ENCODE results near the gene WNT4. TPM values are rescaled to one million over a fixed set of nuclear protein-coding genes. Genes with fewer than 3 reads are reported as not detected.

Gene WNT4
- total and polyA plus RNA-seq, 8 donors, result 0.69 to 17.6 (median 4.0) TPM

DNA sequence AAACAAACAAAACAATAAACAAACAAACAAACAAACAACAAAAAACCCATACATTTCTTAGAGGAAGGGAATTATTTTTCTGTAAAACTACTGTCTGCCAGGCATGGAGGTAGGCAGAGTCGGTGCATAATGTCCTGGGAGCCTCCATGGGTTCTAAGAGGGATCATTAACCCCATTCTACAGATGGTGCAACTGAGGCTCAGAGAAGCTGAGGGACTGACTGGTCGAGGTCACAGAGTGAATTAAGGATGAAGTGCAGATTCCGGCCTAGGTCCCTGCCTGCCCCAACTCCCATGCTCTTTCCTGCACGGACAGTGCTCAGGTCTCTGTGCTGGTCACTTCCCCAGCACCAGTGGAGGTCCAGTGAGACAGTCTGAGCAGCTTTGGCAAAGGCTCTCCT lies 15.8 kb upstream of the WNT4 start:
- TF ChIP-seq, protein P1, sequence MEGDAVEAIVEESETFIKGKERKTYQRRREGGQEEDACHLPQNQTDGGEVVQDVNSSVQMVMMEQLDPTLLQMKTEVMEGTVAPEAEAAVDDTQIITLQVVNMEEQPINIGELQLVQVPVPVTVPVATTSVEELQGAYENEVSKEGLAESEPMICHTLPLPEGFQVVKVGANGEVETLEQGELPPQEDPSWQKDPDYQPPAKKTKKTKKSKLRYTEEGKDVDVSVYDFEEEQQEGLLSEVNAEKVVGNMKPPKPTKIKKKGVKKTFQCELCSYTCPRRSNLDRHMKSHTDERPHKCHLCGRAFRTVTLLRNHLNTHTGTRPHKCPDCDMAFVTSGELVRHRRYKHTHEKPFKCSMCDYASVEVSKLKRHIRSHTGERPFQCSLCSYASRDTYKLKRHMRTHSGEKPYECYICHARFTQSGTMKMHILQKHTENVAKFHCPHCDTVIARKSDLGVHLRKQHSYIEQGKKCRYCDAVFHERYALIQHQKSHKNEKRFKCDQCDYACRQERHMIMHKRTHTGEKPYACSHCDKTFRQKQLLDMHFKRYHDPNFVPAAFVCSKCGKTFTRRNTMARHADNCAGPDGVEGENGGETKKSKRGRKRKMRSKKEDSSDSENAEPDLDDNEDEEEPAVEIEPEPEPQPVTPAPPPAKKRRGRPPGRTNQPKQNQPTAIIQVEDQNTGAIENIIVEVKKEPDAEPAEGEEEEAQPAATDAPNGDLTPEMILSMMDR (IDR thresholded peaks at IDR 0.05), result no peak
- Histone ChIP-seq H3K27ac (no peak overlapping the region), H3K4me1 (no peaks in the 10 kb centered on the region), H3K9me3 (no peaks in the 10 kb centered on the region), H3K36me3 (no peaks in the 10 kb centered on the region), H3K27me3 (no peaks in the 10 kb centered on the region), H3K4me3 (no peak overlapping the region)
- DNase-seq (no peak), FAIRE-seq (no peak), ATAC-seq (no peak)
- 81 to 87% methylated on average over 4 of the region's 4 CpGs for WGBS, 2 donors
- intact Hi-C loops (cut with DNase I), result no loop called here

DNA sequence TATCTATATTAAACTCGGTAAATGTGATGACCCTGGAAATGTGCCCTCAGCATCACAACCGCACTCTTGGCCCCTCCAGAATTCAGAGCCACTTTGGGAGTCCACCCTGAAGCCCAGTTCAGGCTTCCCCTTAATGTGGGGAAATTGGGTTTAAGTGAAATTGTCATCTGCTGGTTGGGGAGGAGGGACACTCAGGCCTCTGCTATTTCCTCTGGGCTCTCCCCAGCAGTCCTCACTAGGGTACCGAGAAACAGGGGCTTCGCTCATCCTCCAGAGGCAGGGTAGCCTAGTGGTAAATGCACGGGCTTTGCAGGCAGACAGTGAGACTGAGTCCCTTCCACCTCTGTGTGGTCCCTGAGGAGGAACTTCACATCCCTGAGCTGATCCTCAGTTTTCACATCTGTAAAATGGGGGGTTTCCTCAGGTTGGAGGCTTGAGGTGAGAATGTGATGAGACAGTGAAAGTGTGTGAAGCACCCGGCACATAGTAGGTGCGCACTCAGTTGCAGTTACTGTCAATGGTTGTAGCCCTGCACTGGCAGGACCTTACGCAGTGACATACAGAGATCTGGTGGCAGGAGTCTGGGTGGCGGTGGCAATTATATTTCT lies 14.6 kb upstream of the WNT4 start:
- DNase-seq (no peak), FAIRE-seq (no peak), ATAC-seq (no peak)
- 70 to 77% methylated on average over 9 of the region's 9 CpGs for WGBS, 2 donors
- H3K27ac ChIP-seq, result no peak overlapping the region
- intact Hi-C loops (cut with DNase I), result no loop called here
- no peaks in the 10 kb centered on the region for H3K27me3 ChIP-seq
- no peaks in the 10 kb centered on the region for H3K36me3 ChIP-seq
- TF ChIP-seq, protein P1 (IDR thresholded peaks at IDR 0.05), result no peak
- no peaks in the 10 kb centered on the region for H3K9me3 ChIP-seq
- H3K4me1 ChIP-seq, result no peaks in the 10 kb centered on the region
- no peak overlapping the region for H3K4me3 ChIP-seq

DNA sequence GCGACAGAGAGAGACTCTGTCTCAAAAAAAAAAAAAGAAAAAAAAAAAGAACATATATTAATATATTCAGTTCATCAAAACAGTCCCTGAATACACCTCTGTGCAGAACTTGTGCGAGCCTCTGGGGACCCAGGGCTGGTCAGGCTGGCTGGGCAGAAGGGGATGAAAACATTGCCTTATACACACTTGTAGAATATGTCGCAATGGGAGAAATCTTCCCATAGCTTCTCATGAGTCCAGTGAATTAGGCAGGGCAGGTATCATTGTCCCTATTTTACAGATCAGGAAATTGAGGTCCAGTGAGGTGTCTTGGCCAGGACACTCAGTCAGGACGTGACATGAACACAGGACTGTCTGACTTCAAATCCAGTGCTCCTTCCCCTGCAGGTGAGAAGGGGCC lies 12.6 kb upstream of the WNT4 start:
- FAIRE-seq (no peak), ATAC-seq (no peak), DNase-seq (no peak)
- Histone ChIP-seq H3K27me3 (no peaks in the 10 kb centered on the region), H3K27ac (no peak overlapping the region), H3K36me3 (no peaks in the 10 kb centered on the region), H3K9me3 (no peaks in the 10 kb centered on the region), H3K4me3 (no peak overlapping the region), H3K4me1 (no peaks in the 10 kb centered on the region)
- intact Hi-C loops (cut with DNase I), result no loop called here
- TF ChIP-seq, protein P1 (IDR thresholded peaks at IDR 0.05), result no peak
- 76 to 91% methylated on average over 4 of the region's 4 CpGs for WGBS, 2 donors

DNA sequence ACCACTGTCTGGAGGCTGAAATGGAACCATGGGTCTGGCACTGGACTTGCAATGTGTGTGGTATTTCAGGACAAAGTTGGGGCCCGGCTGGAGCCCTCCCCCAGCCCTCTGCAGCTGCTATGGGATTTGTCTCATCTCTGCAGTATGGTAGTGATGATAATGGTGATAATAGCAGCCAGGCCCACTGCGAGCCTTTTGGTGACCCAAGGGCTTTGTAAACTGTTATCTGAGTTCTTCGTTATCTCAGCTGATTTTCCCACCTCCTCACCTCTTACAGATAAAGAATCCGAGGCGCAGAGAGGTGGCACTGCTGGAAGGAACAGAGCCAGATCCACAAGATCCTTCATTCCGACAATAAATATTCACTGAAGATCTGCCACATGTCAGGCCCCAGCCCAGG lies 11.7 kb upstream of the WNT4 start:
- DNase-seq, result no peak
- 67 to 75% methylated on average over 6 of the region's 6 CpGs for WGBS, 2 donors
- no peaks in the 10 kb centered on the region for H3K4me1 ChIP-seq
- H3K36me3 ChIP-seq, result no peaks in the 10 kb centered on the region
- H3K27me3 ChIP-seq, result no peaks in the 10 kb centered on the region
- intact Hi-C loops (cut with DNase I), result no loop called here
- ATAC-seq, result no peak
- no peak overlapping the region for H3K4me3 ChIP-seq
- FAIRE-seq, result no peak
- no peak overlapping the region for H3K27ac ChIP-seq
- no peaks in the 10 kb centered on the region for H3K9me3 ChIP-seq
- TF ChIP-seq, protein P1 (IDR thresholded peaks at IDR 0.05), result no peak

DNA sequence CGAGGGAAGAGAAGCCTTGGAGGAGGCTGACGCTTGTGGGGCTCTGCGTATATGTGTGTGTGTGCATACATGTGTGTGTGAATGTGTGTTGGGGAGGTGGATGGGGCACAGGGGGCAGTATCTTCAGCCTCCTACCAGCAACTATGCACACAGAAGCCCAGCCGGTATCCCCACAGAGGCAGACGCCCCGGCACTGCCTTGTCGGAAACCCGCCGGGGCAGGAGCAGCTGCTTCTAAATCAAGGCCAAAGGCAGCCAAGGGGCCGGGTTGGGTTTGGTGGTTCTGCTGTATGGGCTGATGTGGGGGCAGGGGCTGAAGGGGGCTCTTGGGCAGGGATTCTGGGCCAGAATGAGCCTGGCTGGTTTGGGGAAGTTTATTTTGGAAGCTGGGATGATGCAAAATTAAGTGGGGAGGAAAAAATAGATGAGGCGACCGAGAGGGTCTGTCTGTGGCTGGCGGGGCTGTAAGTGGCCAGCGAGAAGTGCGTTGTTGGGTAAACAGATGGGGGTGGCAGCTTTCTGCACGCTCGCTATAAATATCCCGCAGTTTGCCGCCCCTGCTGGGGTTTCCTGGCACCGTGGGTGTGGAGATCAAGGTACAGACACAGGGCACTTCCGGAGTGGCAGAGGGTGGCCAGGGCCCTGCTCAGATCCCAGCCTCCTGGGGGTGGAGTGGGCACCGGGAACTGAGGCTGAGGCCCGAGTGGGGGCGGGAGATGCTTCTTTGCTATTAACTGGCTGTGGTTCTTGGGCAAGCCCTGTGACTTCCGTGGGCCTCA lies 11.0 kb upstream of the WNT4 start:
- Histone ChIP-seq H3K27me3 (no peaks in the 10 kb centered on the region), H3K27ac (no peak overlapping the region), H3K9me3 (no peaks in the 10 kb centered on the region), H3K36me3 (no peaks in the 10 kb centered on the region), H3K4me3 (no peak overlapping the region), H3K4me1 (no peaks in the 10 kb centered on the region)
- peak in 2 of 4 donors; percentile 35 to 50 for ATAC-seq
- TF ChIP-seq, protein P1 (IDR thresholded peaks at IDR 0.05), result no peak
- FAIRE-seq, result no peak
- intact Hi-C loops (cut with DNase I), result no loop called here
- 80 to 88% methylated on average over 25 of the region's 25 CpGs for WGBS, 2 donors
- no peak for DNase-seq
